Skeletal muscle satellite cell (primary cell): ENCODE measurements around the gene SNTA1.
A peak's percentile ranks its signal among the peaks of the same experiment; 100 is the strongest.
"Not testable (repeated sequence)": the region's sequence is repeated elsewhere in the genome, so short reads cannot be mapped to it uniquely, and the experiment has no call there.

Experiments used
- H3K27me3 ChIP-seq: 2 replicates; pipeline ENCODE4 v1.7.0; 2013; ENCODE audit warnings: low read length; ENCODE audit not compliant: control insufficient read depth, insufficient read depth
- H3K36me3 ChIP-seq: 2 replicates; pipeline ENCODE4 v1.7.0; 2013; ENCODE audit warnings: mild to moderate bottlenecking, control low read depth, low read length; ENCODE audit not compliant: insufficient read depth
- H3K4me1 ChIP-seq: 2 replicates; pipeline ENCODE4 v1.7.0; 2013; ENCODE audit warnings: low read length; ENCODE audit not compliant: control insufficient read depth, insufficient read depth
- H3K4me2 ChIP-seq: 2 replicates; pipeline ENCODE4 v1.7.0; 2013; ENCODE audit warnings: mild to moderate bottlenecking, low read length
- H3K4me3 ChIP-seq: 2 replicates; pipeline ENCODE4 v1.7.0; 2013; ENCODE audit warnings: low read length
- H3K9ac ChIP-seq: 2 replicates; pipeline ENCODE4 v1.7.0; 2013; ENCODE audit warnings: mild to moderate bottlenecking, low read depth, low read length, moderate library complexity
- H3K9me3 ChIP-seq: replicated peaks from 2 replicates; pipeline ENCODE4 v1.7.0; 2013; ENCODE audit warnings: mild to moderate bottlenecking, control low read depth, low read length

SNTA1 gene

DNA sequence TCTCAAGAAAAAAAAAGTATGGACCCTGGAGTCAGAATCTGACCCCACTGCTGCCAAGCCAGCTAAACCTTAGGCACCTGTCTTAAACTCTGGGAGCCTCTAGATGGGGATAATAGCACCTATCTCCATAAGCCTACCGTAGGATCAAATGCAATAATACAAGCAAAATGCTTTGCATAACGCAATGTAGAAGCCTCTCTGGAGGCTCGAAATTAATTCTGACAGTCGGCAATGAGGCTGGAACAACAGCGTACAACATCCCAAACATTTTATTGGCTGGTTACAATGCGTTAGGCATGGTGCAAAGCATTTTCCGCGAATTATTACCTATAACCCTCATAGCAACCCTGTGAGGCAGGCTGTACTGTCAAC is 42.8 kb downstream of the SNTA1 start:
- peaks cover 13% of the 10 kb centered on the region for H3K4me1 ChIP-seq
- peak overlapping the region; percentile 91 for H3K9ac ChIP-seq
- no peaks in the 10 kb centered on the region for H3K36me3 ChIP-seq
- peak overlapping the region; percentile 83 for H3K4me2 ChIP-seq
- H3K4me3 ChIP-seq = peak overlapping the region; percentile 86
- no peaks in the 10 kb centered on the region for H3K9me3 ChIP-seq
- H3K27me3 ChIP-seq = no peaks in the 10 kb centered on the region

DNA sequence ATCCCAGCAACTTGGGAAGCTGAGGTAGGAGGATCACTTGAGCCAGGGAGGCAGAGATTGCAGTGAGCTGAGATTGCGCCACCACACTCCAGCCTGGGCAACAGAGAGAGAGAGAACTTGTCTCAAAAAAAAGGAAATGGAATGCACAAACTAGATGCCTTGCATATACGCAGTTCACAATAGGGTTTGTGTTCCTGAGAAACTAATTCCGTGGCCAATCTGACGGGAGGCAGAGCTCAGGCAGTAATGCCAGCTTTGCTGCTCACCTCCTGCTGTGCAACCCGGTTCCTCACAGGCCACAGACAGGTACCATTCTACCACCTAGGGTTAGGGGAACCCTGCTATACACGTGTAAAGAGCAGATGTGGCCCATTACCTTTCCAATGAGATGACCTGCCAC is 43.6 kb downstream of the SNTA1 start:
- H3K36me3 ChIP-seq = peaks cover 6% of the 10 kb centered on the region
- H3K4me2 ChIP-seq = peak overlapping the region; percentile 83
- H3K9me3 ChIP-seq = no peaks in the 10 kb centered on the region
- H3K4me3 ChIP-seq = peak overlapping the region; percentile 86
- peak overlapping the region; percentile 91 for H3K9ac ChIP-seq
- H3K4me1 ChIP-seq = peaks cover 13% of the 10 kb centered on the region
- H3K27me3 ChIP-seq = no peaks in the 10 kb centered on the region

DNA sequence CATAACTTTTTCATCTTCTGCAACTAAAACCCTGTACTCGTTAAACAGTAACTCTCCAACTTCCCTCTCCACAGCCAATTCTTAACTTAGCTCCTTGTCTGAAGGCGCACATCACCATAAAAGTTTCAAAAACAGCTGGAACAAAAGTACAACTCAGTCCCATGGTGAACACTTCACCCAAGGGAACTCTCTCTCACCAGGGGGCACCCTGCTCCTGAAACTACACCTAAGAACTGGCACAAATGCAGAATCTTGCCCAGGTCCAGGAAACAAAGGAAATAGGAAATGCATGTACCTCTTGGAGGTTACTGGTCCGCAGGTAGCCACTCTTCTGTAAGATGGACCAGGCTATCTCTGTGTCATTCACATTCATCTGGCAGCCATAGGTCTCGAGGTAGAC is 48.8 kb downstream of the SNTA1 start:
- H3K36me3 ChIP-seq = peaks cover 30% of the 10 kb centered on the region
- no peak overlapping the region for H3K4me2 ChIP-seq
- H3K9me3 ChIP-seq = no peaks in the 10 kb centered on the region
- no peak overlapping the region for H3K4me3 ChIP-seq
- no peaks in the 10 kb centered on the region for H3K27me3 ChIP-seq
- no peaks in the 10 kb centered on the region for H3K4me1 ChIP-seq
- no peak overlapping the region for H3K9ac ChIP-seq

DNA sequence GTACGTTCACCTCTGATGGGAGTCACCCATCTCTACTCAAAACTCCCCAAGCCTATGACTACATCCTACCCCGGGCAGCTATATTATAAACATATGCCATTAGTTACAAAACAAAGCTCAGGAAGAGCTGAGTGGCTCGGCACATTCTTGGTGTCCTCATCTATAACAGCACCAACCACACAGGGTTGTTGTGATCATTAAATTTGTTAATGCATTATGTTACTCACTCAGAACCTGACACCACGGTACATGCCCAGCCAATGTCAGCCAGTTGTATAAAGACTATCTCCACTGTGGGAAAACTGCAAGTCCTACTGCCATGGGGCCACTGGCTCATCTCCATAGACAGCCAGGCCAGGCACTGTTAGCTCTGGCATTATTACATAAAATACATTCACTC is 50.0 kb downstream of the SNTA1 start:
- no peaks in the 10 kb centered on the region for H3K9me3 ChIP-seq
- H3K4me1 ChIP-seq = no peaks in the 10 kb centered on the region
- no peaks in the 10 kb centered on the region for H3K27me3 ChIP-seq
- no peak overlapping the region for H3K9ac ChIP-seq
- H3K36me3 ChIP-seq = peaks cover 30% of the 10 kb centered on the region
- no peak overlapping the region for H3K4me2 ChIP-seq
- H3K4me3 ChIP-seq = no peak overlapping the region

DNA sequence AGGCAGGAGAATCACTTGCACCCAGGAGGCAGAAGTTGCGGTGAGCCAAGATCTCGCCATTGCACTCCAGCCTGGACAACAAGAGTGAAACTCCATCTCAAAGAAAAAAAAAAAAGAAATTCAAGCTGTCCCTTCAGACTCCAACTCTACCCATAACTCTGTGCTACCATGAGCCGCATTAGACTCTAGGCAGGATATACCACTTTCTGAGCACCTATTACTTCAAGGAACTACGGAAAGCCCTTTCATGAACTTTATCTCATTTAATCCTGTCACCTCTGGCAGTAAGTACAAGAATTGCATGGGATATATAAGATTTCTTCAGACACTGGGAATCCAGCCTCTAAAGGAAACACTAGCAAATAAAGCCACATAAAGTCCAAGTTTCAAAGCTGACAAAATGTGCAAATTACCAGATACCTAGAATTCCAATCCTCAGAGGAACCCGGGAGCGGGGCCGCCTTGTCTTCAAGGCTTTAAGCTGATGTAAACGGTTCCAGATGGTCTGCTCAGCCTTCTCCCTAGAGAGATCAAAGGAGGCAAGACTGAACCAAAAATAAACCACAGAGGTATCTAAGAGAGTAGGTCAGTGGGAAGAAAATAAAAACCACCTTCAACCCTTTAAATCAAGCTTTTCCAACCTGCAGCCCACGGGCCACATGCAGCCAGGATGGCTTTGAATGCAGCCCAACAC is 51.7 kb downstream of the SNTA1 start:
- H3K27me3 ChIP-seq = no peaks in the 10 kb centered on the region
- H3K4me2 ChIP-seq = no peak overlapping the region
- H3K9me3 ChIP-seq = no peaks in the 10 kb centered on the region
- H3K36me3 ChIP-seq = peaks cover 33% of the 10 kb centered on the region
- H3K9ac ChIP-seq = no peak overlapping the region
- no peak overlapping the region for H3K4me3 ChIP-seq
- H3K4me1 ChIP-seq = peaks cover 8% of the 10 kb centered on the region

DNA sequence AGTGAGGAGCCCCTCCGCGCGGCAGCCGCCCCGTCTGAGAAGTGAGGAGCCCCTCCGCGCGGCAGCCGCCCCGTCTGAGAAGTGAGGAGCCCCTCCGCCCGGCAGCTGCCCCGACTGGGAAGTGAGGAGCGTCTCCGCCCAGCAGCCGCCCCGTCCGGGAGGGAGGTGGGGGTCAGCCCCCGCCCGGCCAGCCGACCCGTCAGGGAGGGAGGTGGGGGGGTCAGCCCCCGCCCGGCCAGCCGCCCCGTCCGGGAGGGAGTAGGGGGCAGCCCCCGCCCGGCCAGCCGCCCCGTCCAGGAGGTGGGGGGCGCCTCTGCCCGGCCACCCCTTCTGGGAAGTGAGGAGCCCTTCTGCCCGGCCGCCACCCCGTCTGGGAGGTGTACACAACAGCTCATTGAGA is 54.2 kb downstream of the SNTA1 start:
- peaks cover 37% of the 10 kb centered on the region for H3K36me3 ChIP-seq
- not testable (repeated sequence) for H3K4me1 ChIP-seq

DNA sequence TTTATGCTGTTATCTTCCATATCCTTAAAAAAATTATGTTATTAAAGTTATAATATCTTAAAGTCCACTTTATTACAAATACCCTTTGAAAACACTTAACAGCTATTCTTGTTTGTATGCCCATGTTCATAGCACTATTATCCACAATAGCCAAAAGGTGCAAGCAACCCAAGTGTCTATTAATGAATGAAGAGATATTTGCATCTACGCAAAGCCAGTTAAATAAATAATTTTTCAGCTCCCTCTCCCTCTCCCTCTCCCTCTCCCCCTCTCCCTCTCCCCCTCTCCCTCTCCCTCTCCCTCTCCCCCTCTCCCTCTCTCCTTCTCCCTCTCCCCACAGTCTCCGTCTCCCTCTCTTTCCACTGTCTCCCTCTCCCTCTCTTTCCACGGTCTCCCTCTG is 55.3 kb downstream of the SNTA1 start:
- Histone ChIP-seq H3K36me3 (peaks cover 33% of the 10 kb centered on the region), H3K9me3 (no peaks in the 10 kb centered on the region), H3K4me3 (no peak overlapping the region)

More for the DNA sequence above, 54.2 kb downstream of the SNTA1 start:
- not testable (repeated sequence) for H3K4me3 ChIP-seq, H3K4me2 ChIP-seq, H3K27me3 ChIP-seq, H3K9ac ChIP-seq, H3K9me3 ChIP-seq

DNA sequence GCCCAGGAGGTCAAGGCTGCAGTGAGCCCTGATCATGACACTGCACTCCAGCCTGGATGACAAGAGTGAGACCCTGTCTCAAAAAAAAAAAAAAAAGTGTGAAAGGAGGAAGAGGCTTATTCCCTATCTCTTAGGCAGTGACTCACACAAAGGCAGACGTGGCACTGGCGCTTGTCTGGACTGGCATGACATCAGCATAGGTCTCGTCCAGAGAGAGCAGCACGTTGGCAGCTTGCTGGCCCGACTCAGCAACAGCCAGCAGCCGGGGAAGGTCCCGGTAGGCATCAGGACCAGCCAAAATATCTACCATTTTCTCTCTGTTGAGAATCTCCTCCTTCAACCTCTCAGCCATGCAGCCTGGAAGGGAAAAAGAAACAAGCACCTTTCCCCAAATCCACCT is 56.4 kb downstream of the SNTA1 start:
- Histone ChIP-seq H3K4me1 (peaks cover 8% of the 10 kb centered on the region), H3K9me3 (no peaks in the 10 kb centered on the region), H3K4me3 (no peak overlapping the region), H3K27me3 (no peaks in the 10 kb centered on the region), H3K9ac (peak overlapping the region; percentile 3), H3K4me2 (no peak overlapping the region), H3K36me3 (peaks cover 33% of the 10 kb centered on the region)

More for the DNA sequence above, 55.3 kb downstream of the SNTA1 start:
- peaks cover 8% of the 10 kb centered on the region for H3K4me1 ChIP-seq
- H3K9ac ChIP-seq = no peak overlapping the region
- no peak overlapping the region for H3K4me2 ChIP-seq
- no peaks in the 10 kb centered on the region for H3K27me3 ChIP-seq

DNA sequence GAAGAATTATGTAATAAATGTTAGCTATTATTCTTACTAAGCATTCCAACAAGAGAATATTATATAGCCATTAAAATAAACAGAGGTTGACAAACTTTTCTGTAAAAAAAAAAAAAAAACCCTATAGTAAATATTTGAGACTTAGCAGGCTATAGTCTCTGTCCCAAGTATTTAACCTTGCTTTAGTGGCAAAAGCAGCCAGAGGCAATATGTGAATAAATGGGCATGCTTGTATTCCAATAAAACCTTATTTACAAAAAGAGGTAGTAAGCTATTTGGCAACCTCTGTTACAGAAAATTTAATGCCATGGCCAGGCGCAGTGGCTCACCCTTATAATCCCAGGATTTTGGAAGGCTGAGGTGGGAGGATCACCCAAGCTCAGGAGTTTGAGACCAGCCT is 56.9 kb downstream of the SNTA1 start:
- no peak overlapping the region for H3K4me3 ChIP-seq
- no peaks in the 10 kb centered on the region for H3K27me3 ChIP-seq
- no peak overlapping the region for H3K9ac ChIP-seq
- H3K36me3 ChIP-seq = peaks cover 33% of the 10 kb centered on the region
- no peaks in the 10 kb centered on the region for H3K9me3 ChIP-seq
- H3K4me2 ChIP-seq = no peak overlapping the region
- peaks cover 8% of the 10 kb centered on the region for H3K4me1 ChIP-seq

DNA sequence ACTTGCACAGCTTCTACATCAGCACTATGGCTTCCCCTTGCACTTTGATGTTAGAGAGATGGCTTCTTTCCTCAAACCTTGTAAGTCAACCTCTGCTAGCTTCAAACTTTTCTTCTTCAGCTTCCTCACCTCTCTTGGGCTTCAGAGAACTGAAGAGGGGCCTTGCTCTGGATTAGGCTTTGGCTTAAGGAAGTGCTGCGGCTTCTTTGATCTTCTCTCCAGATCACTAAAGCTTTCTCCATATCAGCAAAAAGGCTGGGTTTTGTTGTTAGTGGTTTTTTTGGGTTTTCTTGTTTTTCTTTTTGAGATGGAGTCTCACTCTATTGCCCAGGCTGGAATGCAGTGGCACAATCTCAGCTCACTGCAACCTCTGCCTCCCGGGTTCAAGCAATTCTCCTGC is 66.2 kb downstream of the SNTA1 start:
- H3K4me1 ChIP-seq = peaks cover 19% of the 10 kb centered on the region
- H3K4me2 ChIP-seq = no peak overlapping the region
- H3K9me3 ChIP-seq = no peaks in the 10 kb centered on the region
- no peaks in the 10 kb centered on the region for H3K27me3 ChIP-seq
- H3K4me3 ChIP-seq = no peak overlapping the region
- H3K9ac ChIP-seq = no peak overlapping the region
- H3K36me3 ChIP-seq = peaks cover 33% of the 10 kb centered on the region

DNA sequence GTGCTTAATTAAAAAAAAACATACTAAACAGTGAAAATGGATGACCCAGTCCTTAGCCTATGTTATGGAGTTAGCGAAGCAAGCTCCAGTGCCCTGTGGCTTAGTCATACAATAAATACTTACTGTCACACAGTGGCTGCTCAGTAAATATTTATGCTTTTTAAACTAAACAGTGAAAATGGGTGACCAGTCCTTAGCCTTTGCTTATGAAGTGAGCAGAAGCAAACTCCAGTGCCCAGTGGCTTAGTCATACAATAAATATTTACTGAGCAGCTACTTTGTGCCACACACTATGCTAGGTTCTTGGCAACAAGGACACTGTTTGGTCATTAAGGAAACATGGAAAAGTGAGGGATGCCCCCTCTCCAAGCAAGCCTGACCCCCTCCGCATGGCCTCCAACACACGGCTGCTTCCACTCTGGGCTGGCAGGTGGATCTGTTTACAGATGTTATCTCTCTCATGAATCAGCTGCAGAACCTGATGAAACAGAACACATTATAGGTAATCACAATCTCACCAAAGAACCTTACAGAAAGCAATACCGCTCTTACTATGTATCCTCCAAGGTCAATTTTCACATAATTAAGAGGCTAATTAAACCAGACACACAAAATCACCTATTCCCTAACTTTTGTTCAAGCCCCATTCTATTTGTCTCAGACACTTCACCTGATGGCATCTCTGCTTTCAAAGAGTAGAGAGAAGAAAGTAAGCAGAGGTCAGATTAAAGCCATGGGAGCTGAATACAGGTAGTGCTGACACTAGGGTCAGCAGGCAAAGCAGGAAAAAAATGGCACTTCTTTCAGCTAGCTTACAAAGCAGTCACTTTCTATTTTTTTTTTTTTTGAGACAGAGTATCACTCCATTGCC is 69.6 kb downstream of the SNTA1 start:
- H3K9ac ChIP-seq = no peak overlapping the region
- H3K4me3 ChIP-seq = no peak overlapping the region
- no peaks in the 10 kb centered on the region for H3K27me3 ChIP-seq
- H3K4me1 ChIP-seq = peaks cover 33% of the 10 kb centered on the region
- no peaks in the 10 kb centered on the region for H3K9me3 ChIP-seq
- H3K36me3 ChIP-seq = peaks cover 28% of the 10 kb centered on the region
- no peak overlapping the region for H3K4me2 ChIP-seq
